NCI-H510A treated with DMSO at 0.1 percent for 48 hours (cell line): Measurements from ENCODE around the gene OSBPL6.
A peak's percentile ranks its signal among the peaks of the same experiment; 100 is the strongest.

Source experiments
- DNase-seq: peaks from one replicate; lab custom pipeline; 2025; lab: John Stamatoyannopoulos, UW

The OSBPL6 gene

DNA sequence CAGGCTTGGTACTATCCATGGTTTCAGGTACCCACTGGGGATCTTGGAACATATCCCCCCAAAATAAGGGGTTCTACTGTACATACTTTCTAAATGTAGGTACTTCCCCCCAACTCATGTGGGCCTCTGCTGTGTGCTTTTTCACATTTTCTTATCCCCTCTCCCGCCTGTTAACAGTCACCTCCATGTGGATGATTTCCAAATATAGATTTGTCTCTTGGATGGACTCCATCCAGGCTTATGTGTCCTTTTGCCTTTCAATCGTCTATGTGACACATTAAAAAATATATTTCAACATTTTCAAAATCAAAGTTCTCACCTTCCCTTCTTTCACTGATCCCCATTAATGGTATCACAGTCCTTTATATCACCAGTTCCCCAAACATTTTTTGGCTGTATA lies 44.4 kb downstream of the OSBPL6 start:
- DNase-seq = no peak

DNA sequence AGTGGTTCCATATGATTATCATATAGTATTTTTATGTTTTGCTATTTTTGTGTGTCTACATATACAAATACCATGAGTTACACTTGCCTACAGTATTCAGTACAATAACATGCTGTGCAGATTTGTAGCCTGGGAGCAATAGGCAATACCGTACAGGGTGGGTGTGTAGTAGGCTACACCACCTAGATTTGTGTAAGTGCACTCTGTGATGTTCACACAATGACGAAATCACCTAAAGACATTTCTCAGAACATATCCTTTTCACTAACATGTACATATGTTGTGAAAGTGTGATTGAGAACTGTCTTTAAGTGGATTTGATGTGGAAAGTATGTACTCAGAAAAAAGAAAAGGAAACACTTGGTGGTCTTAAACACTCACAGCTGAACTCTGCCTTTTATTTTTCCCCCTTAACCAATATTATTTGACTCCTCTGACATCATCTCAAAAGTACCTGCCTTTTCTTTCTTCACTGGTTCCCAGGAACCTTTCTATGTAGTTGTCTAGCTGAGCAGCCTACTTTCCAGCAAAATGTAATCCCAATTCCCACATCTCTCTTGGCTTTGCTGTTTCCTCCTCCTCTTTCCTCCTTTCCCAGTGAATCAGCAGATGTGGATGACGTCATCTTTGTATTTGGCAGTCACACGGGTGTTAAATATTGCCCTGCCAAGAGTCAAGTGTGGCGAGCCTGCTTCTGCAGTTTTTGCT lies 47.7 kb downstream of the OSBPL6 start:
- peak; percentile 72 for DNase-seq

DNA sequence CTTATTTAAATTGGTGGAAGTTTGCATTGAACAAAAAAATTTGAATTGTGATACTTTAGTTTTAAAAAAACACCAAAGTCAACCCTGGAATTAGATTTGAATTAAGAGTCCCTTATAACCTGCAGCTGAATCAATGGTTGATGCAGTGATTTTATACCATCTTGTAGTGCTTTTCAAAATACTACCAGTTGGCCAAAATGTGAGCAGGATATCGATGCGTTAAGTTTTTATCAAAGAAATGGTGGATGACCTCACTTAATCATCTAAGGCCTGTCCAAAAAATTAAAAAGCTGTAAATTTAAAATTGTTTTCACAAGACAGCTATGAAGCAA lies 48.2 kb downstream of the OSBPL6 start:
- DNase-seq = no peak

DNA sequence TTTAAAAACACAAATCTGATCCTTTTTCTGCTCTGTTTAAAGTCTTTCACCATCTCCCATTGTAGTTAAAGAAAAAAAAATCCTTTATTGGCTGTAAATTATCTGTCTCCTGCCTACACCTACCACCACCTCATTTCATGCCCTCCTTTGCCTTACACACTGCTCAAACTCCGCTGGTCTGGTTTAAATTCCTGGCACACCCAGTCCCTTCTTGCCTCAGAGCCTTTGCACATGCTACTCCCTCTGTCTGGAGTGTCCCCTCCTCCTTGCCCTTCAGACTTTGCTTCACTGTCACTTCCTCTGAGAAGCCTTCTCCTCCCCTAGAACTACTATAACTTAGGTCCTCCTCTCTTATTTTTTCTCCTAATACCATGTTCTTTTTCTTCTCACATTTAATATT lies 49.6 kb downstream of the OSBPL6 start:
- DNase-seq = no peak

DNA sequence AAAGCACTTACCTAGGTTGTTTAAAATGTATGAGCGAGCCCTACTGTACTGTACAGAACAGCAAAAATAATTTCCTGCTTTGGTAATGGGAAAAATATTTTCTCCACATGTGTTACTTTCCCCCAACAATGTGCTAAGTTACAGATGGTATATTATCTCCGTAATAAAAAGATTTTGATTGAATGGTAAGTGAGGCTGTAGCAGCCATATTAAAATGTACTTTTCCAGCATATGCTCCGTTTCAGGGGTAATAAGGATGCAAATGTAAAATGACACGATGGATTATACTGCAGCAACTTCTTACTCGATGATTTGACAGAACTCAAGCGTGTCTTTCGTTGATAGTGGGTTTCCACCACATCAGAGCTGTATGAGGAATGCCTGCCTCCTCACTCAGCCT lies 50.5 kb downstream of the OSBPL6 start:
- no peak for DNase-seq

DNA sequence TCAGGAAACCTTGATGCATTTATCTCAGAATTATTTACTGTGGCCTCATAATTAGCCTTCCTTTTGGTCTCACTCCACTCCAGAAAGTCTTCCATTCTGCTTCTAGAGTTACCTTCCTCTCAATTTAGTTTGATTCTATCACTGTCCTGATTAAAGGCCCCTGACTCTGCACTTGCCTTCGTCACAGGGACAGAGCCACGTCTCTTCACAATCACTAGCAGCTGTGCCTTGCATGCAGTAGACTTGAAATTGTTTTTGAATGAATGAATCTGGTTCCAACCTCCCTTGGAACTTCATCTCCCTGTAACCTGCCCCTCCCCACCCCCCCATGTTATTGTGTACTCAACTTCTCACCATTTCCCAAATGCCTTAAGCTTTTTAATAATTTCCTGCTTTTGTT lies 52.4 kb downstream of the OSBPL6 start:
- DNase-seq = no peak

DNA sequence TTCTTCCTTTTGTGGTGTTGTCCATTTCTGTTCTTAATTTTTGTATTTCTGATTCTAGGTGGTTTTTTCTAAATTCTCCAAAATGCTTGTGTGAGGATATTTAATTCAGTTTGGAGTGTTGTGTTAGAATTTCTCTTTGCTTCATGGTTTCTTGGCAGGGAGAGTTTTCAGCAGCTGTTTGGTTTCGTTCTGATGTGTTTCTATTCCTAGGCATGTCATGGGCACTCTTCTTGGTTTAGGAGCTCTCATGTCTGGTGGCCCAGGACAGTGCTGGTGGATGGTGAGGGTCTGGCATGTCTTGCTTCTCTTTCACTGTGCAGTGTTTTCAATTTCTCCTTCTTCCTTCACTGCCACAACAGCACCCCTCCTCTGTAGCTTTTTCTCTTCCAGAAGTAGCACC lies 52.9 kb downstream of the OSBPL6 start:
- no peak for DNase-seq

DNA sequence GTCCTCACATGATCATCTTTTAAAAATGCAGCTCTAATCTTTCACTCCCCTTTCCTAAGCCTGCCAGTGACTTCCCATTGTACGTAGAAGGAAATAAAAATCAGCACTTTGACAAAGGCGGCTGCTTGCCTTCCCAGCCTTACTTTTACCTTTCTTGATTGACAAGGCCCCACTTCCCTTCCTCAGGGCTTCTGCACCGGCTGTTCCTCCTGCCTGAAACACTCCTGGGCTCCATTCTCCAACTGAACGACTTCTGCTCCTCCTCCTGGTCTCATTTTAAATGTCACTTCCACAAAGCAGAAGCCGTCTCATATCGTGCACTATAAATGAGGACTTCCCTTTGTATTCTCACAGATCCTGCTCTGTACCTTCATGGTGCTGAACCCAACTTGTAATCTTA lies 56.1 kb downstream of the OSBPL6 start:
- DNase-seq = no peak

DNA sequence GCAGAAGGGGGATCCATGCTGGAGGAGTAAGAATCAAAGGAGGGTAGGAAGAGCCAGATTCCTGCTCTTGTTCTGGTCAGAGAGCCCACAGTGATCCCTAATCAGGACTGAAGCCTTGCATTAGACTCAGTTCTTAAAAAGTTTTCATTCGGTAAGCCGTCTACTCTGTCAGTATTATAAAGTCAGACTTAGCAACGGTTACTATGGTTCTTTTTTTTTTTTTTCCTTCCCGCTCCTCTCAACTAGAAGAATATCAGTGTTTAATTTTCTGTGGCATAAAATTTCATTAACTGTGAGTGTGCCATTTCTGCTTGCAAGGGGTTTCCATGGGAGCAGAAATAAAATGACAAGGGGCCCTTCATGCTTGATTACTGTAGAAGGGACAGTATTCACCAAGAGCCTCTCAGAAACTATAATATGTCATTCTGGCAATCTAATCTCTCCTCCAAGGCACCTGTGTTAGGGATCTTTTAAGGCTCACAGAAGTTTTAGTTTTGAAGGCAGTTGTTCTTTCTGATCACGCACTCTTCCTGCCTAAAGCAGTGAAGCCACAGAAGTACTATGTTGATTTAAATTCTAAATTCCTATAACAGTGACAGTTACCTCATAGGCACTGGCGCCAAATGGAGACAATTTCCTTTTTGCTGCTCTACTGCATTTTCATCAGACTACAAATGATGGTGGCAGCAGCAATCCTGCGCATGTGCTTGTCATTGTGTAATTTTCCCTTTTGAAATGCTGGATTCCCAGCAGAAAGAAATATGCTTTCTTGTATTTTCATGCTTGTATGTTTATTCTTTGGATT lies 57.0 kb downstream of the OSBPL6 start:
- DNase-seq = no peak

DNA sequence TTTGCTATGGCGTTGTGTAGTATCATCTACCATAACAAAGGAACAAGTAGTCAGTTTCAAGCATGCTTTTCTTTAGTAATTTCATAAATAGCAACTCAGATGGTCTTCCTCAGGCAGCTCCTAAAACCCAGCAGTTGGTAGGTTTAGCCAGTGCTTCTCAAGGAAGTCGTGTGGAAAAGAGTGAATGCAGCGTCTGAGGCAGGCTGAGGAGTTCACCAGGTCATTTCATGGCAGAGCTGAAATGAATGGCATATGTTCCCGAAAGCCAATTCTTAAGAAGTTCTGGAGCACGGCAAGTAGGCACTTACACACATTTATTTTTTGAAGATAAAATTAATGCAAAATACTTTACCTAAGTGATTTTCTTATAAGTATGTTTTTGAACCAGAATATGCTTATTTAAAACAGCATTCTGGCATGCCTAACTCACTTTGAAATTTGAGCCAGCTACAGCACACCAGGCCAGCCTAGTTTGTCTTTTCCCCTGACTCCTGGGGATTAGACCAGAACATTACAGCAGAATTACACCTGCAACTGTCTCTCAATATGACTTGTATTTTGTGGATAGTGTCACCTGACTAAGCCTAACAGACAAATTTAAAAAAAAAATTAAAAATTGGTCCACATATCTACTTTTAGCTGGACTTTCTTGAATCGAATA lies 62.2 kb downstream of the OSBPL6 start:
- peak; percentile 60 for DNase-seq

DNA sequence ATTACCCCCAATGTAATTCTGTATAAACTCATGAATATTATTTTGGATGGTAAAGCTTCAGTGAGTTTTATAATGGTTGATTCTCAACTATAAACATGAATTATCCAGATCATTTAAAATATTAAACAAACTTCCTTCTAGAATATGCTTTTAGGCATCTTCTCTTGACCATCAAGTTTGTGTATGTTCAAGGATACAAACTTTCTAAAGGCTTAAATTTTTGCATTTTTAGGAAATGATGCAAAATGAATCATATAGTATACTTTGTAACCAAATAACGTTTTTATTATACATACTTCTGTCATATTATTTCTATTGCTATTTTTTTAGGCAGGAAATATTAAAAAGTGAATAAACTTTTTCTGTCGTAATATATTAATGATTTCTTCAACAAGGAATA lies 62.8 kb downstream of the OSBPL6 start:
- DNase-seq = no peak

DNA sequence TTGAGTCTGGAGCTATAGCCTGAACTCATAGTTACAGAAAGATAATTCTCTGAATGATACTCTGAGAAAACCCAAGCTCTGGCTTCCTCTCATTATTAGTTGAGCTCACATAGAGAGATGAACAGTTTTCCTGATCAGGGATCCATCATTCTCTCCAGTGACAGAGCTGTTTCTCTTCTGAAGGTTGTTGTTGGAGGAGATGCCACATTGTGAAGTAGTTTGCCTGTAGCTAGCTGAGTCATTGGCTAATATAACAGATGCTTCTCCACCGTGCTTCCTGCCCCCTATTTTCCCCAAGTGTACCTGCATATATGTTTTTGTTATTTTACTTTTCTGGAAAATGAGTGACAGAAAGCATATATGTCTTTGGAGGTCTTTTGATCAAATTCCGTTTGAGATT lies 64.6 kb downstream of the OSBPL6 start:
- peak; percentile 57 for DNase-seq

DNA sequence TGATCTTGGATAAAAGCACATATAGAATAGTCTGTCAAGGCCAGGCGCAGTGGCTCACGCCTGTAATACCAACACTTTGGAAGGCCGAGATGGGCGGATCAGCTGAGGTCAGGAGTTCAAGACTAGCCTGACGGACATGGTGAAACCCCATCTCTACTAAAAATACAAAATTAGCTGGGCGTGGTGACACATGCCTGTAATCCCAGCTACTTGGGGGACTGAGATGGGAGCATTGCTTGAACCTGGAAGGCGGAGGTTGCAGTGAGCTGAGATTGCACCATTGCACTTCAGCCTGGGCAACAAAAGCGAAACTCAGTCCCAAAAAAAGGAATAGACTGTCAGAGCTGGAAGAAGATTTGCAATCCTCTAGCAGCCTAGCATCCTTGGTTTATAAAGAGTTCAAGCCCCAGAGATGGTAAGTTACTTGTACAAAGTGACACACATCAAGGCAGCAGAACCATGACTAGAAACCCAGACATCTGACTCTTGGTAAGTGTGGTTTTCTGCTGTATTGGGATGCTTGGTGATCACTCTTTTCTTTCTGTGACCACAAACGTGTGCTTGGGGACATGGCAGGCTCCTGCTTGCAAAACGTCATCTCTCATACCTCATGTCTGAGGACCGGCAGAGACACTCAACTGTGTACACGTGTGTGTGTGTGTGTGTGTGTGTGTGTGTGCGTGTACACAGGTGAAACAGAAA lies 69.0 kb downstream of the OSBPL6 start:
- no peak for DNase-seq

DNA sequence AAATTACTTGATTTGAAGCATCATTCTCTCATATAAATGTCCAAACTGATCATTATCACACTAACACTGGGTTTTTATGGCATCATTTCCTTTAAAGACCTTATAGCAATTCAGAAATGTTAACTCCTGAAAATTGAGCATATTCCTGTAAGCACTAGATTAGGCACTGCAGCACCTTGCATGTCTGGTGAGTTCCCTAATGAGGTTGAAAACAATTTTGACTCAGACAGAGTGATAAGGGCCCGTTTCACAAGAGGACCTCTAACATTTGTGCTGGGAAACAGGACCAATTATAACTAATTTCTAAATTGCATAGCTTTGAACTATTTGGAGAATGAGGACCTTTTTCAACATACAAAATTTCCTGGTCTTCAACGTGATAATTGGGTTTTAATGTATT lies 69.9 kb downstream of the OSBPL6 start:
- DNase-seq = no peak

DNA sequence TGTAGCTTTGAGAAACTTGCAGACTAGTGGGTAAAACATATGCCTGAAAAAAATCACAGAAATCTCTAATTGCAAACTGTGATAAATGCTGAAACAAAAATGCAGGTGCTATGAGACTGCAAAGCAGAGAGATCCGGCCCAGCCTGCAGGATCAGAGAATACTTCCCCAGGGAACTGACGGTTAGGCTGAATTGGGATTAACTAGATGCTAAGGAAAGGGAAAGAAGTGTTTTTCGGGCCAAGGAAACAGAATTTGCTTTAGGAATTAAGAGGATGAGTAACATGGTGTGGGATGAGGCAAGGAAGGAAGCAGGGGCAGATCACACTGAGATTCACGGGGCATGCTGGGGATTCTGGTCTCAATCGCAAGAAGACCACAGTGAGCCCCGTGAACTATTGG lies 71.5 kb downstream of the OSBPL6 start:
- no peak for DNase-seq

DNA sequence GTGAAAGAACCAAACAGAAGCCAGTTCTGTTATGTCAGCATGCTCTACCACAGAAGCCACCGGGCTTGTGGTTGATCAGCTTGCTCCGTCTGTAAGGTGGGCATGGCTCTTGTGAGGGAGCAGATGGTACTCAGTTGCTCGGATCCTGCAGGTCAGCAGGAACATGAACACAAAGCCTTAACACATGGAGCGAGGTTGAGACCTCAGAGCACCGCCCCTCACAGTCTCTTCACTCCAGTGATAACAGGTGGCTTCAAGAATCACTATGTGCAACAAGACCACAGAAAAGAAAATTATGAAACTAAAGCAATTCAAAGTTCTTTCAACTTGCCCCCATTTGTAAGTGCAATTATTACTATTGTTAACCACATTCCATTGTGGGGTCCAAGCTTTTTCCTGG lies 72.1 kb downstream of the OSBPL6 start:
- DNase-seq = no peak

DNA sequence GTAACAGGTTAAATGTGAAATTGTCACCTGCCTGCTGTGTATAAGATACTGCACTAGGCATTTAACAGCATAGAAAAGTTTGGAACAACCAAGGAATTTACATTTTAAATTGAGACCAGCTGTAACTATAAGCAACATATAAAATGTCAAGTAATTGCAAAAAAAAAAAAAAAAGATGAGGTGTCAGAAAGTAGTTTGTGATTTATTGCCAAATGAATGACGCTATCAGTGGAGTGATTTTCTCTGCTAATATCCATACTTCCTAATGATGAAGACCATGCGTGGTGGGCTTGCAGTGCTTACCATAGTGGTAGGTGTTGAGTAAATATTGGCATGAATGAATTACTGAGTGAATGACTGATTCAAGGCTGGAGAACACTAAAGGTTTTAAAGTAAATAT lies 73.3 kb downstream of the OSBPL6 start:
- no peak for DNase-seq

DNA sequence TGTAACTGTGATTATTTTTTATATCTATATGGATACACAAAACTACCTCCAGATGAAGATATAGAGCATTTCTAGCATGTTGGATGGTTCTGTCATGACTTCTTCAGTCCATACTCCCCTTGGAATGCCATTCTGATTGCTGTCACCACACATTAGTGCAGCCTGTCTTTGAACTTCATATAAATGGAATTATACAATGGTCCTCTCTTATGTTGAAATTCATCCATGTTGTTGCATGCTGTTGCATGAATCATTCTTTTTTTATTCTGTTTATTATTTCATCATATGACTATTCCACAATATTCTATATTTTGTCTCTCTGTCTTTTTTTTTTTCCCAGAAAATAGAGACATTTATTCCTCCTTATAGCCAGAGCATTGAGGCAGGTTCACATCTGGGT lies 74.1 kb downstream of the OSBPL6 start:
- no peak for DNase-seq

DNA sequence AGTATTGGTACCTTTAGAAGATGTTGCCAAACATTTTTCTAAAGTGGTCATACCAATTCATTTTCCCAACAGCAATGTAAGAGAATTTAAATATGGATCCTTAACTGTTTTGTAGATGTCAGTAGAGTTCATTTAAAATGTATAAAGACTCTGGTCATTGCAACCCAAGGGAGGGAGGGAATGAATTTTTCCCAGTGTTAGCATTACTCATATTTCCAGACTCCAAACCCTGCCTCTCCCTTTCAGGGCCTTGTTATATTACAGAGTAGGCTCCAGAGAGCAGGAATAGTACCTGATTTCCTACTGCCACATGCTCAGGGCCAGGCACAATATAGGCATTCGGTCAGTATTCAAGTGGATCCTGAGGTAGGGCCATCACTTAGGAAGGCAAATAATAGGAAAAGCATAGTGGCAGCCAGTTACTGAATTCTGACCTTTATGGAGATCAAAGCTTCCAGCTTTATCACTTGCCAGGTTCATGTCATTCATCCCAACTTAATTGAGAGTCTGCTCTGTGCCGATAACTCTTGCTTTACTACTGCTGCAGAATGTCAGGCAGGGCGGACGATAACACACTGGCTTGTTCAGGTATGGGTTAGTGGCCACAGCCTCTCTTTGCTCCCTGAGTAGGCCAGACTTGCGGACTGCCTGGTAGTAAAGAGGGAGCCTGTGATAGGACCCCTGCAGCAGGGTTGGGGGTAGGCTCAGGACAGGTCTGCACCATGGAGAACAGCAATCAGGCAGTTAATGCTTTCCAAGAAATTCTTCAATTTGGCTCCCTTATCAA lies 75.3 kb downstream of the OSBPL6 start:
- DNase-seq = no peak

DNA sequence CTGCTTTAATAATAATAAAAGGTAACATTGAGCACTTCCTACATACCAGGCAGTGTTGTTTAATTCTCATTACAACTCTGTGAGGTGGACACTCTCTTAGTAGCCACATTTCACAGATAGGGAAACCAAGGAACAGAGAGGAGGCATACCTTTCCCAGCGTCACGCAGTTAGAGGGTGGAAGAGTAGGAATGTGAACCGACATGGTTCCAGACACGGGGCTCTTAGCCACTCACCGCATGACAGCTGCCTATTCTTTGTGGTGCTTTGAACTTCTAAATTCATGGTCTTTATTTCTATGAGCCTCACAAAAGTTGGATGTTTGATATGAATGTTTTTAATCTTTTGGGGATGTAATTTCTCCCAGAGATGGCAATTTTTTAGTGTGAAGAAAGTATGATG lies 76.0 kb downstream of the OSBPL6 start:
- no peak for DNase-seq

DNA sequence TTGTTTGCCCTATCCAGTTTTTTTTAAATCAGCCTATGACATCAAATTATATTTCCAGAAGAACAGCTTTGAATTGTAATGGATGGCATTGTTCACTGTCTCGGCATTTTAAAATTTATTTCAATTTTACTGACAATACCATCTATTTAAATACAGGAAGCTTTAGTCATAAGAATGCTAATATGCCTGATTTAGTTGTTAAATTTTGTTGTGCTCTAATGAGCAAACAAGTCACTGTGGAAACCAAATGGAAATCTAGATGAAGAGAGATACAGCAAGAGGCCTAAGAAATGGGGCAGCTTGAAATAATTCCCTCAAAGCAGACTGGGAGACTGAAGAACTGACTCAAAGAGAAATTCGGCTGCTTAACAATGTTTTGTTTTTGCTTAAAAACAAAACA lies 76.8 kb downstream of the OSBPL6 start:
- DNase-seq = no peak
